ENCODE results near the gene POLR2C.

GRCh38 chr16:57486858-57487834 lies 24.7 kb downstream of the POLR2C start:
- no peak for TF ChIP-seq EZH2phosphoT487 (IDR thresholded peaks at IDR 0.05; ENCODE audit: insufficient read depth, low read depth)
- TF ChIP-seq EZH2 (IDR thresholded peaks at IDR 0.05; ENCODE audit: insufficient read depth, poor library complexity, severe bottlenecking) = no peak

Measured in GM23248 (cell line).